ENCODE data around the gene TAB3.

The TAB3 gene

GRCh38 chrX:30831082-30831481, 58.0 kb downstream of the TAB3 start:
- peak; percentile 84 for FAIRE-seq
- no peak for DNase-seq (ENCODE audit: insufficient read length, low spot score)
- TF ChIP-seq POLR2AphosphoS5 (IDR thresholded peaks at IDR 0.05; ENCODE audit: low read depth, low read length), result no peak
- no peak for TF ChIP-seq PAX5 (IDR thresholded peaks at IDR 0.05; ENCODE audit: insufficient read depth, low read length, severe bottlenecking)
- no peak for TF ChIP-seq SPI1 (IDR thresholded peaks at IDR 0.05; ENCODE audit: low read depth, low read length)
- no peak for TF ChIP-seq POLR2A (IDR thresholded peaks at IDR 0.05; ENCODE audit: low read depth, low read length)
- no peak for TF ChIP-seq POU2F2 (IDR thresholded peaks at IDR 0.05; ENCODE audit: low read depth, low read length)
- no peak for TF ChIP-seq TAF1 (IDR thresholded peaks at IDR 0.05; ENCODE audit: low read depth, low read length)

GRCh38 chrX:30830326-30830943, 58.6 kb downstream of the TAB3 start:
- peak; percentile 69 for FAIRE-seq
- DNase-seq (ENCODE audit: insufficient read length, low spot score), result no peak
- TF ChIP-seq SPI1 (IDR thresholded peaks at IDR 0.05; ENCODE audit: low read depth, low read length) (no peak), POU2F2 (IDR thresholded peaks at IDR 0.05; ENCODE audit: low read depth, low read length) (no peak), POLR2A (IDR thresholded peaks at IDR 0.05; ENCODE audit: low read depth, low read length) (no peak), TAF1 (IDR thresholded peaks at IDR 0.05; ENCODE audit: low read depth, low read length) (no peak), PAX5 (IDR thresholded peaks at IDR 0.05; ENCODE audit: insufficient read depth, low read length, severe bottlenecking) (no peak), POLR2AphosphoS5 (IDR thresholded peaks at IDR 0.05; ENCODE audit: low read depth, low read length) (no peak)

- TF ChIP-seq SPI1 (IDR thresholded peaks at IDR 0.05; ENCODE audit: low read depth, low read length) (no peak), POLR2AphosphoS5 (IDR thresholded peaks at IDR 0.05; ENCODE audit: low read depth, low read length) (no peak), PAX5 (IDR thresholded peaks at IDR 0.05; ENCODE audit: insufficient read depth, low read length, severe bottlenecking) (no peak)
- DNase-seq (ENCODE audit: insufficient read length, low spot score) (no peak), FAIRE-seq (peak; percentile 38)
Measured at GRCh38 chrX:30824275-30824674, 64.8 kb downstream of the TAB3 start.

GRCh38 chrX:30822764-30823163, 66.3 kb downstream of the TAB3 start:
- FAIRE-seq, result peak; percentile 38
- TF ChIP-seq SPI1 (IDR thresholded peaks at IDR 0.05; ENCODE audit: low read depth, low read length) (no peak), POLR2AphosphoS5 (IDR thresholded peaks at IDR 0.05; ENCODE audit: low read depth, low read length) (no peak), PAX5 (IDR thresholded peaks at IDR 0.05; ENCODE audit: insufficient read depth, low read length, severe bottlenecking) (no peak), TAF1 (IDR thresholded peaks at IDR 0.05; ENCODE audit: low read depth, low read length) (no peak), POU2F2 (IDR thresholded peaks at IDR 0.05; ENCODE audit: low read depth, low read length) (no peak), POLR2A (IDR thresholded peaks at IDR 0.05; ENCODE audit: low read depth, low read length) (no peak)
- no peak for DNase-seq (ENCODE audit: insufficient read length, low spot score)

- peak; percentile 76 for FAIRE-seq
- no peak for DNase-seq (ENCODE audit: insufficient read length, low spot score)
- TF ChIP-seq TAF1 (IDR thresholded peaks at IDR 0.05; ENCODE audit: low read depth, low read length) (no peak), SPI1 (IDR thresholded peaks at IDR 0.05; ENCODE audit: low read depth, low read length) (peak; percentile 94)
Measured at GRCh38 chrX:30822068-30822681, 66.9 kb downstream of the TAB3 start.

- TF ChIP-seq SPI1 (IDR thresholded peaks at IDR 0.05; ENCODE audit: low read depth, low read length), result no peak
- no peak for TF ChIP-seq POLR2AphosphoS5 (IDR thresholded peaks at IDR 0.05; ENCODE audit: low read depth, low read length)
- no peak for TF ChIP-seq POLR2A (IDR thresholded peaks at IDR 0.05; ENCODE audit: low read depth, low read length)
- no peak for TF ChIP-seq POU2F2 (IDR thresholded peaks at IDR 0.05; ENCODE audit: low read depth, low read length)
- no peak for TF ChIP-seq TAF1 (IDR thresholded peaks at IDR 0.05; ENCODE audit: low read depth, low read length)
- no peak for TF ChIP-seq PAX5 (IDR thresholded peaks at IDR 0.05; ENCODE audit: insufficient read depth, low read length, severe bottlenecking)
- no peak for FAIRE-seq
- no peak for DNase-seq (ENCODE audit: insufficient read length, low spot score)
Measured at GRCh38 chrX:30821116-30821515, 67.9 kb downstream of the TAB3 start.

GRCh38 chrX:30819080-30819479, 70.0 kb downstream of the TAB3 start:
- TF ChIP-seq PAX5 (IDR thresholded peaks at IDR 0.05; ENCODE audit: insufficient read depth, low read length, severe bottlenecking), result no peak
- TF ChIP-seq SPI1 (IDR thresholded peaks at IDR 0.05; ENCODE audit: low read depth, low read length), result no peak
- no peak for TF ChIP-seq POLR2AphosphoS5 (IDR thresholded peaks at IDR 0.05; ENCODE audit: low read depth, low read length)
- TF ChIP-seq TAF1 (IDR thresholded peaks at IDR 0.05; ENCODE audit: low read depth, low read length), result no peak
- no peak for TF ChIP-seq POLR2A (IDR thresholded peaks at IDR 0.05; ENCODE audit: low read depth, low read length)
- no peak for TF ChIP-seq POU2F2 (IDR thresholded peaks at IDR 0.05; ENCODE audit: low read depth, low read length)

GRCh38 chrX:30816079-30816478, 73.0 kb downstream of the TAB3 start:
- TF ChIP-seq POU2F2 (IDR thresholded peaks at IDR 0.05; ENCODE audit: low read depth, low read length) (no peak), PAX5 (IDR thresholded peaks at IDR 0.05; ENCODE audit: insufficient read depth, low read length, severe bottlenecking) (no peak), POLR2AphosphoS5 (IDR thresholded peaks at IDR 0.05; ENCODE audit: low read depth, low read length) (no peak), POLR2A (IDR thresholded peaks at IDR 0.05; ENCODE audit: low read depth, low read length) (no peak), TAF1 (IDR thresholded peaks at IDR 0.05; ENCODE audit: low read depth, low read length) (no peak), SPI1 (IDR thresholded peaks at IDR 0.05; ENCODE audit: low read depth, low read length) (no peak)
- DNase-seq (ENCODE audit: insufficient read length, low spot score), result no peak
- no peak for FAIRE-seq

More at GRCh38 chrX:30819080-30819479, 70.0 kb downstream of the TAB3 start:
- DNase-seq (ENCODE audit: insufficient read length, low spot score) (no peak), FAIRE-seq (peak; percentile 13)

GRCh38 chrX:30814978-30815377, 74.1 kb downstream of the TAB3 start:
- FAIRE-seq (peak; percentile 72), DNase-seq (ENCODE audit: insufficient read length, low spot score) (no peak)
- TF ChIP-seq SPI1 (IDR thresholded peaks at IDR 0.05; ENCODE audit: low read depth, low read length) (peak; percentile 78), TAF1 (IDR thresholded peaks at IDR 0.05; ENCODE audit: low read depth, low read length) (no peak)

GRCh38 chrX:30812326-30812725, 76.7 kb downstream of the TAB3 start:
- DNase-seq (ENCODE audit: insufficient read length, low spot score) (no peak), FAIRE-seq (peak; percentile 94)
- TF ChIP-seq SPI1 (IDR thresholded peaks at IDR 0.05; ENCODE audit: low read depth, low read length) (peak; percentile 89), POU2F2 (IDR thresholded peaks at IDR 0.05; ENCODE audit: low read depth, low read length) (no peak), POLR2A (IDR thresholded peaks at IDR 0.05; ENCODE audit: low read depth, low read length) (no peak)
